Chondrocyte (in vitro differentiated cells): ENCODE measurements around the gene KIAA1586. TPM values are rescaled to one million over a fixed set of nuclear protein-coding genes. Genes with fewer than 3 reads are reported as not detected.

Experiments used
- DNase-seq: peaks from one replicate; pipeline ENCODE4 v3.0.0; 2021; ENCODE audit warnings: mixed read lengths, low spot score
- H3K27ac Mint-ChIP-seq: one replicate; pipeline ENCODE4 v1.8.0; 2021; ENCODE audit warnings: mild to moderate bottlenecking, moderate library complexity, mixed read lengths; ENCODE audit not compliant: unreplicated experiment
- H3K27me3 Mint-ChIP-seq: 2 replicates; pipeline ENCODE4 v1.8.0; 2021; ENCODE audit warnings: low read depth, mixed read lengths
- H3K36me3 Mint-ChIP-seq: 2 replicates; pipeline ENCODE4 v1.8.0; 2021; ENCODE audit warnings: low read depth, mixed read lengths
- H3K4me1 Mint-ChIP-seq: 2 replicates; pipeline ENCODE4 v1.8.0; 2021; ENCODE audit warnings: low read depth, mild to moderate bottlenecking, mixed read lengths
- H3K4me3 Mint-ChIP-seq: one replicate; pipeline ENCODE4 v1.8.0; 2021; ENCODE audit warnings: mild to moderate bottlenecking, moderate library complexity, mixed read lengths; ENCODE audit not compliant: unreplicated experiment
- H3K9me3 Mint-ChIP-seq: 2 replicates; pipeline ENCODE4 v1.8.0; 2021; ENCODE audit warnings: low read depth, mixed read lengths
- total RNA-seq: library from RNA; stranded (reverse); gene quantifications from 3 replicates; pipeline ENCODE4 v1.2.1, GENCODE V29; 2021
- TF ChIP-seq, protein P1 (sequence below): fragments of 200-600 bp; sonication (generic); IDR thresholded peaks from 2 replicates; pipeline ENCODE4 v1.5.0; 2021; ENCODE audit warnings: antibody characterized with exemption, mild to moderate bottlenecking, moderate library complexity

KIAA1586 gene
- total RNA-seq, 1 donor from 2014 or later, result 13.4 TPM

DNA sequence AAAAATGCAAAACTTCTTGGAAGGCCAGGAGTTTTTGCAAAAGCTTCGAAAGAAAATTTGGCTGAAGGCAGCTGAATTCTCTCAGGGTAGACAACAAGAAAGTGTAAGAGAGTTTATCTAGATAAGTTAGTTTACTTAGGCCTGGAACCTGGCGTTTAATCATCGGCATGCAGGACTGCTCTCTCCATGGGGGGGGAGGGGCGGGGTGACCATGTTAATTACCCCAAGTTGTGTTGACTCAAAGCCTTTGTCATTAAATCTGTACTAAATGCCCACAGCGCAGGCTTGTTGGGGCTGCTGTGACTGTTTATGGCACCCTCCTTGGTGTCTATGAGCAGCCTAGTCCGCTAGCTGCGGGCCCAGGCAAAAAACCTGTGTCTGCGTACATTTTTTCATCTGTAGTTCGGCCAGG, 23.4 kb downstream of the KIAA1586 start:
- H3K4me1 Mint-ChIP-seq, result peaks cover 29% of the 10 kb centered on the region
- H3K36me3 Mint-ChIP-seq, result peaks cover 2% of the 10 kb centered on the region
- no peaks in the 10 kb centered on the region for H3K27me3 Mint-ChIP-seq
- DNase-seq, result no peak
- H3K27ac Mint-ChIP-seq, result no peak overlapping the region
- TF ChIP-seq, protein P1, sequence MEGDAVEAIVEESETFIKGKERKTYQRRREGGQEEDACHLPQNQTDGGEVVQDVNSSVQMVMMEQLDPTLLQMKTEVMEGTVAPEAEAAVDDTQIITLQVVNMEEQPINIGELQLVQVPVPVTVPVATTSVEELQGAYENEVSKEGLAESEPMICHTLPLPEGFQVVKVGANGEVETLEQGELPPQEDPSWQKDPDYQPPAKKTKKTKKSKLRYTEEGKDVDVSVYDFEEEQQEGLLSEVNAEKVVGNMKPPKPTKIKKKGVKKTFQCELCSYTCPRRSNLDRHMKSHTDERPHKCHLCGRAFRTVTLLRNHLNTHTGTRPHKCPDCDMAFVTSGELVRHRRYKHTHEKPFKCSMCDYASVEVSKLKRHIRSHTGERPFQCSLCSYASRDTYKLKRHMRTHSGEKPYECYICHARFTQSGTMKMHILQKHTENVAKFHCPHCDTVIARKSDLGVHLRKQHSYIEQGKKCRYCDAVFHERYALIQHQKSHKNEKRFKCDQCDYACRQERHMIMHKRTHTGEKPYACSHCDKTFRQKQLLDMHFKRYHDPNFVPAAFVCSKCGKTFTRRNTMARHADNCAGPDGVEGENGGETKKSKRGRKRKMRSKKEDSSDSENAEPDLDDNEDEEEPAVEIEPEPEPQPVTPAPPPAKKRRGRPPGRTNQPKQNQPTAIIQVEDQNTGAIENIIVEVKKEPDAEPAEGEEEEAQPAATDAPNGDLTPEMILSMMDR, result no peak
- no peaks in the 10 kb centered on the region for H3K9me3 Mint-ChIP-seq
- H3K4me3 Mint-ChIP-seq, result no peak overlapping the region

GRCh38 chr6:57072108-57072507, 25.6 kb downstream of the KIAA1586 start:
- H3K36me3 Mint-ChIP-seq, result peaks cover 1% of the 10 kb centered on the region
- TF ChIP-seq, protein P1, result no peak
- H3K9me3 Mint-ChIP-seq, result peaks cover 2% of the 10 kb centered on the region
- peaks cover 23% of the 10 kb centered on the region for H3K4me1 Mint-ChIP-seq
- H3K4me3 Mint-ChIP-seq, result no peak overlapping the region
- no peaks in the 10 kb centered on the region for H3K27me3 Mint-ChIP-seq
- no peak for DNase-seq
- H3K27ac Mint-ChIP-seq, result no peak overlapping the region

- Mint-ChIP-seq H3K4me1 (peaks cover 4% of the 10 kb centered on the region), H3K36me3 (peaks cover 4% of the 10 kb centered on the region), H3K4me3 (no peak overlapping the region), H3K27ac (no peak overlapping the region), H3K27me3 (no peaks in the 10 kb centered on the region), H3K9me3 (peaks cover 12% of the 10 kb centered on the region)
- DNase-seq, result no peak
- TF ChIP-seq, protein P1, result no peak
These were observed 27.9 kb downstream of the KIAA1586 start for GRCh38 chr6:57074383-57074782.

GRCh38 chr6:57075092-57075491, 28.6 kb downstream of the KIAA1586 start:
- Mint-ChIP-seq H3K9me3 (peaks cover 12% of the 10 kb centered on the region), H3K27ac (no peak overlapping the region), H3K27me3 (no peaks in the 10 kb centered on the region), H3K4me1 (no peaks in the 10 kb centered on the region), H3K36me3 (peaks cover 4% of the 10 kb centered on the region), H3K4me3 (no peak overlapping the region)
- TF ChIP-seq, protein P1, result peak; percentile 18
- DNase-seq, result no peak

DNA sequence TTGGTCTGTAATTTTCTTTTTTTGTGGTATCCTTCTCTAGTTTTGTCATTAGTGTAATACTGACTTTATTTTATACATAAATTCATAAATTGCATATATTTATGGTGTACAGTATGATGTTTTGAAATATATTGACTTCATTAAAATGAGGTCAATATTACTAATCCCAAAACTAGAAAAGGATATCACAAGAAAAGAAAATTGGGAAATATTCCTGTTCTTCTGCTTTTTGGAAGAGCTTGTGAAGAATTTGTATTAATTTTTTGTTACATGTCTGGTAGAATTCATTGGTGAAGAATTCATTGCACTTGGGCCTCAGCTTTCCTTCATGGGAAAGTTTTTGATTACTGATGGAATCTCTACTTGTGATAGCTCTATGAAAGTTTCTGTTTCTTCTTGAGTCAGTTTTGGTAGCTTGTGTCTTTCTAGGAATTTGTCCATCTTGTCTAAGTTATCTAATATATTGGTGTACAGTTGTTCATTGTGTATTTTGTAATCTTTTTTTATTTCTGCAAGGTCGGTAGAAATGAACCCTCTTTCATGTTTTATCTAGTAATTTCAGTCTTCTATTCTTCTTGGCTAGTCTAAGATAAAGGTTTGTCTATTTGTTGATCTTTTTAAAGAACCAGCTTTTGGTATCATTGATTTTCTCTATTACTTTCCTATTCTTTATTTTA, 32.2 kb downstream of the KIAA1586 start:
- Mint-ChIP-seq H3K4me1 (no peaks in the 10 kb centered on the region), H3K36me3 (peaks cover 6% of the 10 kb centered on the region), H3K9me3 (peaks cover 19% of the 10 kb centered on the region), H3K27ac (no peak overlapping the region), H3K27me3 (no peaks in the 10 kb centered on the region), H3K4me3 (no peak overlapping the region)
- TF ChIP-seq, protein P1, result no peak
- DNase-seq, result no peak
